H1 (cell line): ENCODE results near the gene SMPX. TPM values are rescaled to one million over a fixed set of nuclear protein-coding genes. Genes with fewer than 3 reads are reported as not detected.

Experiments used
- CTCF ChIA-PET: fragments of 300-600 bp; sonication (Branson Sonifier 250); formaldehyde crosslinking; loops from one replicate; lab custom pipeline; 2021; ENCODE audit not compliant: partially characterized antibody; lab: Charles Lee
- POLR2A ChIA-PET: fragments of 300-600 bp; sonication (Branson Sonifier 250); formaldehyde crosslinking; loops from one replicate; lab custom pipeline; 2021; ENCODE audit warnings: inconsistent platforms; ENCODE audit not compliant: partially characterized antibody; lab: Charles Lee
- DNase-seq, 2 experiments: peaks; one replicate each; pipeline versions ENCODE4 v3.0.0 to v3.0.0-alpha.2; 2010 to 2022; ENCODE audit warnings: low spot score in 2 of 2, low read depth in 1 of 2, mixed read lengths in 1 of 2
- FAIRE-seq: peaks from 2 replicates; lab custom pipeline; 2011; peaks lifted over from hg19 to GRCh38; lab: Jason Lieb, UNC
- H2AFZ ChIP-seq: 2 replicates; pipeline ENCODE4 v1.8.1; 2012; ENCODE audit warnings: low read length, inconsistent platforms
- H2AK5ac ChIP-seq: 2 replicates; pipeline ENCODE4 v1.6.1; 2013; ENCODE audit warnings: low read depth, low read length
- H2BK120ac ChIP-seq: replicated peaks from 2 replicates; pipeline ENCODE3; 2013; ENCODE audit warnings: low read depth, low read length, inconsistent platforms
- H2BK12ac ChIP-seq: 2 replicates; pipeline ENCODE4 v1.6.1; 2013; ENCODE audit warnings: low read depth, low read length
- H2BK15ac ChIP-seq: 2 replicates; pipeline ENCODE4 v1.6.1; 2013; ENCODE audit warnings: low read length
- H2BK20ac ChIP-seq: 2 replicates; pipeline ENCODE4 v1.6.1; 2013; ENCODE audit warnings: low read length
- H2BK5ac ChIP-seq: 2 replicates; pipeline ENCODE4 v1.6.1; 2013; ENCODE audit warnings: low read depth, low read length
- H3K14ac ChIP-seq: 2 replicates; pipeline ENCODE4 v1.6.1; 2013; ENCODE audit warnings: inconsistent platforms; ENCODE audit not compliant: insufficient read length
- H3K18ac ChIP-seq: 2 replicates; pipeline ENCODE4 v1.6.1; 2013; ENCODE audit warnings: low read length; ENCODE audit errors: extremely low read depth
- H3K23ac ChIP-seq: 2 replicates; pipeline ENCODE4 v1.6.1; 2013; ENCODE audit warnings: inconsistent platforms; ENCODE audit not compliant: insufficient read length
- H3K23me2 ChIP-seq: 2 replicates; pipeline ENCODE4 v1.6.1; 2013; ENCODE audit warnings: low read depth, low read length
- H3K27ac ChIP-seq: 2 replicates; pipeline ENCODE4 v1.6.1; 2011; ENCODE audit warnings: low read depth, low read length, inconsistent platforms
- H3K27me3 ChIP-seq, 4 experiments: replicated peaks in 1 of 4; 1 replicate in 1 of 4; 2 replicates in 3 of 4; pipeline versions ENCODE4 v1.6.1 to v1.8.1; 2011 to 2013; ENCODE audit warnings: low read length in 3 of 4, mild to moderate bottlenecking in 3 of 4, inconsistent platforms in 2 of 4, mixed read lengths in 2 of 4, moderate library complexity in 1 of 4; ENCODE audit not compliant: control insufficient read depth in 3 of 4, insufficient read depth in 3 of 4; ENCODE audit errors: extremely low read depth in 1 of 4
- H3K36me3 ChIP-seq, 4 experiments: 2 replicates each; pipeline versions ENCODE4 v1.6.1 to v1.8.1; 2011 to 2013; ENCODE audit warnings: mild to moderate bottlenecking in 4 of 4, low read length in 3 of 4, moderate library complexity in 2 of 4, control low read depth in 1 of 4, inconsistent platforms in 1 of 4; ENCODE audit not compliant: insufficient read depth in 4 of 4, control insufficient read depth in 2 of 4
- H3K4ac ChIP-seq: replicated peaks from 2 replicates; pipeline ENCODE3; 2013; ENCODE audit warnings: low read length, low read depth, mixed read lengths, inconsistent platforms; ENCODE audit not compliant: insufficient read length
- H3K4me1 ChIP-seq, 4 experiments: replicated peaks in 1 of 4; 1 replicate in 1 of 4; 2 replicates in 3 of 4; pipeline versions ENCODE4 v1.6.1 to v1.8.1; 2011 to 2013; ENCODE audit warnings: low read length in 3 of 4, inconsistent platforms in 2 of 4, mixed read lengths in 1 of 4; ENCODE audit not compliant: insufficient read depth in 4 of 4, control insufficient read depth in 3 of 4
- H3K4me2 ChIP-seq, 2 experiments: 2 replicates each; pipeline versions ENCODE4 v1.6.1 to v1.8.1; 2011 to 2013; ENCODE audit warnings: low read depth in 2 of 2, low read length in 2 of 2, control low read depth in 1 of 2, inconsistent platforms in 1 of 2, mild to moderate bottlenecking in 1 of 2; ENCODE audit not compliant: insufficient read depth in 1 of 2
- H3K4me3 ChIP-seq, 4 experiments: fragments of 200-600, 300-600 bp in 1 of 4; sonication (generic), shearing (Covaris generic), sonication (Bioruptor Twin) in 1 of 4; 2 replicates each; pipeline versions ENCODE4 v1.5.1 to v1.8.1; 2011 to 2016; ENCODE audit warnings: low read length in 4 of 4, low read depth in 3 of 4, control low read depth in 2 of 4, inconsistent platforms in 2 of 4, mild to moderate bottlenecking in 2 of 4, mixed read lengths in 1 of 4, moderate library complexity in 1 of 4; ENCODE audit not compliant: insufficient read depth in 2 of 4; ENCODE audit errors: extremely low read depth in 1 of 4
- H3K56ac ChIP-seq: replicated peaks from 2 replicates; pipeline ENCODE3; 2013; ENCODE audit warnings: low read depth, mild to moderate bottlenecking, mixed read lengths, low read length, inconsistent platforms; ENCODE audit not compliant: insufficient read length
- H3K79me1 ChIP-seq: 2 replicates; pipeline ENCODE4 v1.6.1; 2013; ENCODE audit warnings: low read depth, low read length, control low read depth
- H3K79me2 ChIP-seq, 2 experiments: 2 replicates each; pipeline versions ENCODE4 v1.6.1 to v1.8.1; 2012 to 2013; ENCODE audit warnings: low read length in 2 of 2, mild to moderate bottlenecking in 2 of 2, inconsistent platforms in 1 of 2; ENCODE audit not compliant: insufficient read depth in 2 of 2, control insufficient read depth in 1 of 2
- H3K9ac ChIP-seq, 4 experiments: replicated peaks in 1 of 4; 1 replicate in 1 of 4; 2 replicates in 3 of 4; pipeline versions ENCODE4 v1.6.1 to v1.8.1; 2011 to 2013; ENCODE audit warnings: low read depth in 3 of 4, low read length in 3 of 4, control low read depth in 2 of 4, mild to moderate bottlenecking in 2 of 4, moderate library complexity in 2 of 4, inconsistent platforms in 1 of 4; ENCODE audit errors: extremely low read depth in 1 of 4
- H3K9me3 ChIP-seq, 2 experiments: 2 replicates each; pipeline versions ENCODE4 v1.6.1 to v1.8.1; 2012 to 2013; ENCODE audit warnings: mild to moderate bottlenecking in 2 of 2, moderate library complexity in 2 of 2, control low read depth in 1 of 2, inconsistent platforms in 1 of 2, low read depth in 1 of 2, low read length in 1 of 2, mixed read lengths in 1 of 2; ENCODE audit not compliant: insufficient read depth in 2 of 2
- H4K20me1 ChIP-seq, 2 experiments: replicated peaks in 1 of 2; 2 replicates each; pipeline versions ENCODE3 to v1.8.1; 2011 to 2013; ENCODE audit warnings: inconsistent platforms in 2 of 2, low read length in 2 of 2, mild to moderate bottlenecking in 1 of 2; ENCODE audit not compliant: insufficient read depth in 2 of 2, control insufficient read depth in 1 of 2
- H4K5ac ChIP-seq: 2 replicates; pipeline ENCODE4 v1.6.1; 2013; ENCODE audit warnings: low read length, low read depth, mixed read lengths, inconsistent platforms; ENCODE audit not compliant: insufficient read length
- H4K8ac ChIP-seq: 2 replicates; pipeline ENCODE4 v1.8.0; 2013; ENCODE audit warnings: mild to moderate bottlenecking, moderate library complexity, low read length, inconsistent platforms; ENCODE audit not compliant: insufficient read depth; ENCODE audit errors: extremely low read depth
- H4K91ac ChIP-seq: replicated peaks from 2 replicates; pipeline ENCODE3; 2013; ENCODE audit warnings: low read length, mixed read lengths, inconsistent platforms; ENCODE audit not compliant: insufficient read length
- ATF3 ChIP-seq: IDR thresholded peaks from 2 replicates; pipeline ENCODE4 v1.6.1; 2011; ENCODE audit warnings: low read depth, mild to moderate bottlenecking, low read length; ENCODE audit not compliant: insufficient read depth
- BCL11A ChIP-seq, 2 experiments: IDR thresholded peaks; one replicate each; pipeline ENCODE4 v1.6.1; 2011; ENCODE audit warnings: low read depth in 2 of 2, low read length in 2 of 2, mild to moderate bottlenecking in 2 of 2
- CREB1 ChIP-seq: IDR thresholded peaks from 2 replicates; pipeline ENCODE4 v1.6.1; 2012; ENCODE audit warnings: inconsistent platforms
- FOSL1 ChIP-seq: IDR thresholded peaks from 2 replicates; pipeline ENCODE4 v1.6.1; 2011; ENCODE audit warnings: mild to moderate bottlenecking, low read depth, low read length, moderate library complexity; ENCODE audit not compliant: insufficient read depth
- HDAC2 ChIP-seq, 2 experiments: fragments of 300-600 bp in 1 of 2; sonication (generic) in 1 of 2; IDR thresholded peaks; 2 replicates each; pipeline ENCODE4 v1.6.1; 2011 to 2012; ENCODE audit warnings: low read depth in 2 of 2, low read length in 2 of 2, mild to moderate bottlenecking in 2 of 2, moderate library complexity in 2 of 2, borderline replicate concordance in 1 of 2, inconsistent platforms in 1 of 2
- HDAC6 ChIP-seq: IDR thresholded peaks from one replicate; pipeline ENCODE4 v1.7.1; 2012; ENCODE audit warnings: low read depth, mild to moderate bottlenecking, inconsistent platforms, low read length, moderate library complexity
- POLR2A ChIP-seq, 2 experiments: IDR thresholded peaks; 1 replicate in 1 of 2; 2 replicates in 1 of 2; pipeline ENCODE4 v1.6.1; 2011; ENCODE audit warnings: low read depth in 2 of 2, low read length in 2 of 2, mild to moderate bottlenecking in 2 of 2; ENCODE audit errors: control extremely low read depth in 1 of 2
- RNF2 ChIP-seq: fragments of 200-900, 300-1000 bp; sonication (generic); IDR thresholded peaks from 2 replicates; pipeline ENCODE4 v1.7.1; 2016; ENCODE audit warnings: borderline replicate concordance, low read depth, mild to moderate bottlenecking, antibody characterized with exemption, low read length; ENCODE audit not compliant: poor library complexity, severe bottlenecking; ENCODE audit errors: missing control alignments
- SIRT6 ChIP-seq: IDR thresholded peaks from one replicate; pipeline ENCODE4 v1.7.1; 2012; ENCODE audit warnings: low read length, inconsistent platforms
- SP1 ChIP-seq: IDR thresholded peaks from 2 replicates; pipeline ENCODE4 v1.6.1; 2011; ENCODE audit warnings: low read depth, low read length
- SP2 ChIP-seq: IDR thresholded peaks from 2 replicates; pipeline ENCODE4 v1.6.1; 2012; ENCODE audit warnings: mild to moderate bottlenecking, low read length, inconsistent platforms
- SUZ12 ChIP-seq: fragments of 200-600 bp; sonication (generic); IDR thresholded peaks from 2 replicates; pipeline ENCODE4 v1.6.1; 2012; ENCODE audit warnings: mild to moderate bottlenecking, inconsistent platforms, low read length, moderate library complexity, mixed read lengths
- TAF1 ChIP-seq: IDR thresholded peaks from 2 replicates; pipeline ENCODE4 v1.6.1; 2011; ENCODE audit warnings: mild to moderate bottlenecking, low read depth, low read length
- WGBS, 2 experiments: shearing (Covaris generic) in 1 of 2; methylation state at CpG; one replicate each; pipeline versions ENCODE4 v1.1.6 to v1.1.7; 2013 to 2015; ENCODE audit warnings: low lambda C conversion rate in 2 of 2, mixed read lengths in 2 of 2, inconsistent platforms in 1 of 2, low coverage in 1 of 2, missing lambda C conversion rate in 1 of 2; ENCODE audit not compliant: insufficient replicate concordance in 2 of 2, insufficient coverage in 1 of 2, insufficient read length in 1 of 2; ENCODE audit errors: extremely low coverage in 1 of 2, missing lambda C conversion rate in 1 of 2; 5-methylcytosine and 5-hydroxymethylcytosine counted together
- polyA plus RNA-seq, 7 experiments: library from polyadenylated mRNA; depleted of rRNA in 3 of 7; stranded (reverse) in 5 of 7; unstranded in 2 of 7; fragments of >200 nt in 5 of 7; fragments of 200-250 nt in 2 of 7; gene quantifications; 1 replicate in 5 of 7; 2 replicates in 1 of 7; 4 replicates in 1 of 7; pipeline versions ENCODE4 v1.2.1 to v1.2.3, GENCODE V29; 2011 to 2013; ENCODE audit warnings: missing spikeins in 2 of 7, mixed read lengths in 2 of 7
- total RNA-seq: library from RNA; stranded (reverse); fragmentation: NEBNext Ultra II Directional; extraction: Animal tissue kit (Norgen Biotek cat#: 25700); gene quantifications from 2 replicates; pipeline ENCODE4 v1.2.1, GENCODE V29; 2021
- TF ChIP-seq, protein P1 (sequence below): IDR thresholded peaks from 2 replicates; pipeline ENCODE4 v1.6.1; 2012; ENCODE audit warnings: inconsistent platforms

Gene SMPX
- total and polyA plus RNA-seq, 2 of the 8 experiments (the other 6 are each of a cell fraction or from before 2014, with no cell fraction given): not detected

DNA sequence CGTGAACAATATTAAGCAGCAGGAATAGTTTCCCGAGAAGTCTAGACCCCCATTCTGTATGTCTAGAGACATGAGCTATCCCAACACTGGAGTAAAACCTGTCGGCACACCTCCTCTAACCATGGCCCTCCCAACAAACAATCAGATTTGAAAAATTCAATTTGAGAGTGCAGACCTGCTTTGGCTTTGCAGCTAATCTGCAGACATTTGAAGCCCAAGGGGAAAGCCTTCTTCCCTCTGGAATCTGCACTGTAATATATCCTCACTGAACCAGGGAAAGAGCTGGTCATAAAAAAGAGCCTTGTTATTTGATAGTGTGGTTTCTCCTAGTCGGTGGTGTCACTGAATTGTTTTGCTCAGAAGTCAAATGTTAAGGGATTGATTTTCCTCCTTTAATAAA is 55.2 kb downstream of the SMPX start:
- Histone ChIP-seq H4K5ac (no peak overlapping the region), H2BK20ac (no peak overlapping the region), H3K4me3 (no peak overlapping the region), H3K36me3 (no peaks in the 10 kb centered on the region), H2BK15ac (no peak overlapping the region), H3K79me2 (no peaks in the 10 kb centered on the region), H3K9ac (no peak overlapping the region), H3K9me3 (no peaks in the 10 kb centered on the region), H3K4me2 (no peak overlapping the region), H3K23me2 (no peaks in the 10 kb centered on the region), H2BK120ac (no peak overlapping the region), H3K4me1 (no peaks in the 10 kb centered on the region), H2AFZ (no peak overlapping the region), H3K14ac (no peak overlapping the region), H3K56ac (no peak overlapping the region), H2AK5ac (no peak overlapping the region), H3K27me3 (no peaks in the 10 kb centered on the region), H4K20me1 (no peaks in the 10 kb centered on the region), H2BK12ac (no peak overlapping the region), H3K79me1 (no peaks in the 10 kb centered on the region), H3K23ac (no peak overlapping the region), H3K27ac (no peak overlapping the region), H4K8ac (no peak overlapping the region), H3K18ac (no peak overlapping the region), H2BK5ac (no peak overlapping the region), H3K4ac (no peak overlapping the region), H4K91ac (no peak overlapping the region)
- 86% methylated on average over 2 of the region's 4 CpGs; no CpG with 5 or more reads in 1 of the 2 experiments for WGBS, 2 experiments
- ChIA-PET POLR2A (no interaction called here), CTCF (interaction anchor here (0.6 to 1.2 kb wide), 2 partner anchors 16 to 54 kb away, joined by 3 read pairs; no protein-coding TSS in a partner anchor)
- FAIRE-seq: no peak
- DNase-seq: no peak
- TF ChIP-seq HDAC2 (IDR thresholded peaks at IDR 0.05; ENCODE audit: borderline replicate concordance in 1 of 2, low read depth in 2 of 2, low read length in 2 of 2): no peak
- TF ChIP-seq, protein P1, sequence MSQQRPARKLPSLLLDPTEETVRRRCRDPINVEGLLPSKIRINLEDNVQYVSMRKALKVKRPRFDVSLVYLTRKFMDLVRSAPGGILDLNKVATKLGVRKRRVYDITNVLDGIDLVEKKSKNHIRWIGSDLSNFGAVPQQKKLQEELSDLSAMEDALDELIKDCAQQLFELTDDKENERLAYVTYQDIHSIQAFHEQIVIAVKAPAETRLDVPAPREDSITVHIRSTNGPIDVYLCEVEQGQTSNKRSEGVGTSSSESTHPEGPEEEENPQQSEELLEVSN: no peak
- no peak for TF ChIP-seq ATF3
- TF ChIP-seq TAF1: no peak
- TF ChIP-seq CREB1: no peak
- no peak for TF ChIP-seq HDAC6
- no peak for TF ChIP-seq SP1
- TF ChIP-seq BCL11A (IDR thresholded peaks at IDR 0.05; ENCODE audit: low read depth in 2 of 2, low read length in 2 of 2): no peak
- TF ChIP-seq SIRT6: no peak
- TF ChIP-seq FOSL1: no peak
- TF ChIP-seq SUZ12: no peak
- TF ChIP-seq SP2: no peak
- no peak for TF ChIP-seq POLR2A (IDR thresholded peaks at IDR 0.05; ENCODE audit: control extremely low read depth in 1 of 2, low read depth in 2 of 2, low read length in 2 of 2)
- no peak for TF ChIP-seq RNF2
